DMS79 (cell line): Measurements from ENCODE around the gene TP53TG3C.
"Not testable (repeated sequence)": the region's sequence is repeated elsewhere in the genome, so short reads cannot be mapped to it uniquely, and the experiment has no call there.

Source experiments
- DNase-seq: peaks from one replicate; lab custom pipeline; 2025; lab: John Stamatoyannopoulos, UW

The TP53TG3C gene

GRCh38 chr16:33193926-33194325 lies at the start of gene TP53TG3C:
Gene TP53TG3C, plus strand, starts transcription at chr16:33194226. Its CDS starts 68 bp downstream, at chr16:33194294.
- DNase-seq: not testable (repeated sequence)
